ENCODE results near the gene OR1A1.
"Not testable (repeated sequence)": the region's sequence is repeated elsewhere in the genome, so short reads cannot be mapped to it uniquely, and the experiment has no call there.

OR1A1 gene, protein sequence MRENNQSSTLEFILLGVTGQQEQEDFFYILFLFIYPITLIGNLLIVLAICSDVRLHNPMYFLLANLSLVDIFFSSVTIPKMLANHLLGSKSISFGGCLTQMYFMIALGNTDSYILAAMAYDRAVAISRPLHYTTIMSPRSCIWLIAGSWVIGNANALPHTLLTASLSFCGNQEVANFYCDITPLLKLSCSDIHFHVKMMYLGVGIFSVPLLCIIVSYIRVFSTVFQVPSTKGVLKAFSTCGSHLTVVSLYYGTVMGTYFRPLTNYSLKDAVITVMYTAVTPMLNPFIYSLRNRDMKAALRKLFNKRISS

DNA sequence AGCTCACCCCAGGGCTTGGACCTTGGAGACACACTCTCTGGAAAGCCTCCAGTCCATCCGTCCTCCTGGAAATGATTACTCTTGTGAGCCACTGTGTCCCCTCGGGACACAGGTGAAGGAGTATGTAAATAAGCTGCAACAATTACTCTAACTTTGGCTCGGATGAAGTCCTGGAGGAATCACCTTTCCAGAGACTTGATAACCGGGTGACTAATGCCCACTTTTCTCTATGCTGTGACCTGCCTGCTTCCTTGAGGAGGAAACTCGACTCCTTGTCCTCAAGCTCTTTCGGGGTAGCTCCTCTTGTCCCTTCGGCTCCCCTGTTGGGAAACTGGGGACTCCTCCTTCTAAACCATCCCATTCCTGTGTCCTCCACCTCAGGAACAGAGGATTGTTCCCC is at the start of gene OR1A1:
Gene OR1A1, plus strand, starts transcription at position 301 of the 400 bp plus-strand sequence. CDS start 7,954 bp downstream, outside the sequence.
- no peak for DNase-seq (ENCODE audit: low spot score)

DNA sequence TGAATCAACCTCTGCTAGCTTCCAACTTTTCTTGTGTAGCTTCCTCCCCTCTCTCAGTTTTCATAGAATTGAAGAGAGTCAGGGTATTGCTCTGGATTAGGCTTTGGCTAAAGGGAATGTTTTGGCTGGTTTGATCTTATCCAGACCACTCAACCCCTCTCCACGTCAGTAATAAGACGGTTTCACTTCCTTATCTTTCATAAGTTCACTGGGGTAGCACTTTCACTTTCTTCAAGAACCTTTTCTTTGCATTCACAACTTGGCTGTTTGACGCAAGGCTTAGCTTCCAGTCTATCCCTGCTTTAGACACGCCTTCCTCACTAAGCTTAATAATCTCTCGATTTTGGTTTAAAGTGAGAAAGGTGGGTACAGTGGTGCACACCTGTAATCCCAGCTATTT is 39.9 kb upstream of the OR1A1 start:
- DNase-seq (ENCODE audit: low spot score), result peak; percentile 24

DNA sequence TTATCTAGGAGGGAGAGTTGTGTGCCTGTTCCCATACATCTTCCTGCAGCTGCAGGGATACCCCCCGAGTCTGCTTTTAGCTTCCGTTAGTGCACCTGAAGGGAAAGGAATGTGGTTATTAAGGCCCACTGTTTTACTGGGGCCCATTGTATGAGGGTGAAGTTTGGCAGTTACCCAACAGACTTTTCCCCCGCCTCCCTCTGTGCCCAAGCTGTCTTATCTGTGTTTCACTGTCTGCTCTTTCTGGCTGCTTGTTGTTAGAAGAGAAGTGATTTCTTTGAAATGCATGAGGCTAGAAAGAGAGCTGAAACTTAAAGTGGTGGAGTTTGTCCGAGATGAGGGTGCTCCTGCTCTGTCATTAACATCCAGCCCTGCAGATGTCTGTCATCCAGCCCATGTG is 17.5 kb upstream of the OR1A1 start:
- DNase-seq (ENCODE audit: low spot score), result no peak

DNA sequence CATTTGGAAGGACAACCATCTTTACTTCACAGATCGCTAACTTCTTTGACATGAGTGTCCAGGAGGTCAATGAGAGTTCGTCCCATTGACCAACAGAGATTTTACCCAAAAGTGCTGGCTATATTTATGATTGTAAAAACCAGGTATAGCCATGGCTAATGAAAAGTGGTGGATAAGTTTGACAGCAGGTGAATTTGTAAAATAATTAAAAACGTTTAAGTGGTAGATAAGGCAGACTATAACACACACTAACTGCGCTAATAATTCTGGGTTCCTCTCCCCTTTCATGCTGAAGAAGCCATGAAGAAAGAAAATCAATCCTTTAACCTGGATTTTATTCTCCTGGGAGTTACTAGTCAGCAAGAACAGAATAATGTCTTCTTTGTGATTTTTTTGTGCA is 10.2 kb upstream of the OR1A1 start, which contains the start of gene OR1A2:
Gene OR1A2, plus strand, starts transcription at position 301 of the 400 bp plus-strand sequence. Its CDS starts 0 bp downstream, at position 301.
- no peak for DNase-seq (ENCODE audit: low spot score)

DNA sequence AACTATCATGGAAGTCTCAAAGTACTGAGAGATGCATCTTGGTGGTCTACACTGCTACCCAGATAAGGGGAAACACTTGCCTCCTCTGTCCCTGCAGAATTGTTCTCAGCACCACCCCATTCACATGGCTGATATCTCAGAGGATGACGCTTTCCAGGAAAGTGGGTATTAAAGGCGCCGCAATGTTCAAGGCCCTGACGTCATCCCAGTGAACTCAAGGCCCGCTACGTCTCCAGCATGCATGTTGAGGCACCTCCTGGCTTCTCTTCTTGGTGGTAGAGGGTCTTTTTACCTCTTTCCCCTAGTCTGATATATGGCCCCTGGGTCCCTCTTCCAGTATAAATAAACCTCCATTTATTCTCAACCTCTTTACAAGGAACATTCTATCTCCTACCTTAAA is 1.0 kb downstream of the OR1A1 start:
- DNase-seq (ENCODE audit: low spot score), result no peak

DNA sequence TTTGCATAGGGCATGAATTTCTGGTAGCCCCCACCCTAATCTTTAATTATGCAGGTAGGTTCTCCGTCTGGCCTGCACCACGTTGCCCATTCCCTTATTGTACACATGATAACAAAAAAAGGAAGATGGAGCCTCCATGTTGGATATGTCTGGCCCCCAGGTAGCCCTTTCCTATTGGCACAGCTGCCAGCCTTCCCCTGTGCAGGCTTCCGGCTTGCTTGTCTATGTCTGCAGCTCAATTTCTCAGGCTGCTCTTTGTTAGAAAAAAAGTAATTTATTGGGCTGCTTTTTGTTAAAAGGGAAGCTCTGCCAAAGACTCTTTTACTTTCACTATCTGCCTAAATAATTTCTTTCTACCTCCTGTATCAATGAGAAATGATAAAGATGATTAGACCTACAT is 5.5 kb downstream of the OR1A1 start:
- DNase-seq (ENCODE audit: low spot score), result no peak

DNA sequence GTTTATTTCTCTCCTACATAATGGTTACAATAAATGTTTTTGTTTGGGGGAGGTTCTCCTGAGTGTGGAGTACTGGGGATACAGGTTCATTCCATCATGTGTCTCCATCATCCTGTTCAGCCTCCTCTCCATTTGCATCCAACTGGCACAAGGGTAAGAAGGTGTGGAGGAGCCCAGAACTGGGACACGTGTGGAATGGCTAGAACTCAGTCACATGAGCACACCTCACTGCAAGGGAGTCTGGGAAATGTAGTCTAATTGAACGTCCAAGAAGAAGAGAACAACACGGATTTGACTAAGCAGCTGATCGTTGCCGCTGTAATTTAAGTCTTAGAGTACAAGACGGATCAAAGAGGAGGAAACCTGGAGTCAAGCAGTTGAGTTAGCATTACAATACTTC is 6.1 kb downstream of the OR1A1 start:
- DNase-seq (ENCODE audit: low spot score), result no peak

DNA sequence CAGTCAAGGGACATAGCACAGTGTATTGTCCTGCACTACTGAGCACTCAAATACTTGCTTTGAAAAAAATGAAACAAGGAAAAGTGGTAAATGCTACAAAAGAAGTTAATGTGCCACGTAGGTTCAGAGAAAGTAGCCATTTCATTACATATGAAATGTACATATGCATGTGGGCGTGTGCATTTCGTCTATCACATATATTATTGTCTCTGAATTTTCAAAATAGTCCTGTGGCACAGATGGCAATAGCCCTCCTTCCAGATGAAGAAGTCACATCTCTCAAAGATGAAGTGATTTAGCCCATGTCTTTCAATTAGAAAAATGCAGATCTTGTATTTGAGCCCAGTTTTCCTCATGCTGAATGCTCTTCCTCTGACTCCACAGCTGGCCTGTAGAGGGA is 12.5 kb downstream of the OR1A1 start:
- not testable (repeated sequence) for DNase-seq (ENCODE audit: low spot score)

DNA sequence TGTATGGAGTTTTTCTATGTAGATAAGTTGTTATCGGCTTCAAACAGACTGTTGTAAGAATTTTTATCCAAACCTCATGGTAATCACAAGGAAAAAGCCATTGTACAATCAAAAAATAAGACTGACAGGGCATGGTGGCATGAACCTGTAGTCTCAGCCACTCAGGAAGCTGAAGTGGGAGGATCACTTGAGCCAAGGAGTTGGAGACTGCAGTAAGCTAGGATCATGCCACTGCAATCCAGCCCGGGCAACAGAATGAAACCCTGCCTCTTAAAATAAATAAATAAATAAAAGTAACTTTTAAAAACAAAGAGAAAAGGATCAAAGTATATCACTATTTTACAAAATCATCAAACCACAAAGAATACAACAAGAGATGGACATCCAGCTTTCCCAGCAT is 14.4 kb downstream of the OR1A1 start:
- no peak for DNase-seq (ENCODE audit: low spot score)

DNA sequence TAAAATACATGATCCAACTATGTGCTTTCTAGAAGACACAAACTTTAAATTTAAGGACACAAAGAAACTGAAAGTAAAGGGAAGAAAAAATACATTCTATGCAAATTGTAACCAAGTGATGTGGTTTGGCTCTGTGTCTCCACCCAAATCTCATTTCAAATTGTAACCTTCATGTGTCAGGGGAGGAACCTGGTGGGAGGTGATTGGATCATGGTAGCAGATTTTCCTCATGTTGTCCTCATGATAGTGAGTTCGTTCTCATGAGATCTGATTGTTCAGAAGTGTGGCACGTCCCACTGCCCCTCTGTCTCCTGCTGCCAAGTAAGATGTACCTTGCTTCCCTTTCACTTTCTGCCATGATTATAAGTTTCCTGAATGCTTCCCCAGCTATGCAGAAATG is 15.0 kb downstream of the OR1A1 start:
- DNase-seq (ENCODE audit: low spot score), result no peak

DNA sequence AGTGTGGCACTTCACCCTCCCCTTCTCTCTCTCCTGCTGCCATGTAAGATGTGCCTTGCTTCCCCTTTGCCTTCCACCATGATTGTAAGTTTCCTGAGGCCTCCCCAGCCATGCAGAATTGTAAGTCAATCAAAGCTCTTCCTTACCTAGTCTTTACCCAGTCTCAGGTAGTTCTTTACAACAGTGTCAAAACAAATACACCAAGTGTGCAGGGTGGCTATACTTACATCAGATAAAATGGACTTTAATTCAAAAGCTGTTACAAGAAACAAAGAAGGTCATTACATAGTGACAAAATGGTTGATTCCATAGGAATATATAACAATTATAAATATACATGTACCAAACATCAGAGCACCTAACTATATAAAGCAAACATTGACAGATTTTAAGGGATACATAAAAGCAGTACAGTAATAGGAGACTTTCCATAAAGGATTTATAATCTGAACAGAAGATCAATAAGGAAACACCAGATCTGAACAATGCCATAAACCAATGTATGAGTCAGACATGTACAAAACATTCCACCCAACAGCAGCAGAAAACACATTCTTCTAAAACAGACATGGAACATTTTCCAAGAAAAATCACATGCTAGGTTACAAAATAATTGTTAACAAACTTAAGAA is 17.4 kb downstream of the OR1A1 start:
- DNase-seq (ENCODE audit: low spot score), result not testable (repeated sequence)

DNA sequence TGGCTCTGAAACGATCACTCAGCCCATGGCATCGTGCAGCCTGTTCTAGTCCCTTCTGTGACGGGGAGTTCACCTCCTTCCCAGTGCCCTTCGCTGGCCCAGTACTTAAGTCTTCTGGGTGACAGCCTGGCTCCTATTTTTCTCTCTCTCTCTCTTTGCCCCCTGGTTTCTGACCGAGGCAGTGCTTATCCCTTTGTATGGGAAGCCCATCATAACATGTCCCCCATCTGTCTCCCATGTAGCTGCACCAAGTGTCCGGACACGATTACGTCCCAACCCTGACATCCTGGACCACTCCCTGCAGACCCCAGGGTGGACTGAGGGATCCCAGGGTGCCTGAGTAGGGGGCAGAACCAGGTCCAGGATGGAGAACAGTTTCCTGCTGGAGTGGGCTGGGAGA is 24.8 kb downstream of the OR1A1 start:
- DNase-seq (ENCODE audit: low spot score), result not testable (repeated sequence)

DNA sequence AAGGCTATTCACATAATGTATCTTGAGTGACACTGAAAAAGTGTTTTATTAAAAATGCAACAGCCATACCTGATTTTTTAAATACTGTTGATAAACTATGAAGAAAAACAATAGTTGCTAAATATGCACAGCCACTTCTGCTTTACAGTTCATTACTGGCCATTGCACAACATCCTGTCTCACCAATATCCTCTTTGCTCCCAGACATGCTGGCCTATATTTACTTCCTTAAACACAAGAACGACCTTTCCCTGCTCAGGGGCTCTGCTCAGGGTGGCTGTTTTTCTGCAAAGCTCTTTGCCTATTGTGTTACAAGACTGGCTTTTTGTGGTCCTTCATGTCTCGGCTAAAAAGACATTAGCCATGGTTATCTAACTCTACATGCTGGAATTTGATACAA is 31.2 kb downstream of the OR1A1 start:
- peak; percentile 7 for DNase-seq (ENCODE audit: low spot score)

DNA sequence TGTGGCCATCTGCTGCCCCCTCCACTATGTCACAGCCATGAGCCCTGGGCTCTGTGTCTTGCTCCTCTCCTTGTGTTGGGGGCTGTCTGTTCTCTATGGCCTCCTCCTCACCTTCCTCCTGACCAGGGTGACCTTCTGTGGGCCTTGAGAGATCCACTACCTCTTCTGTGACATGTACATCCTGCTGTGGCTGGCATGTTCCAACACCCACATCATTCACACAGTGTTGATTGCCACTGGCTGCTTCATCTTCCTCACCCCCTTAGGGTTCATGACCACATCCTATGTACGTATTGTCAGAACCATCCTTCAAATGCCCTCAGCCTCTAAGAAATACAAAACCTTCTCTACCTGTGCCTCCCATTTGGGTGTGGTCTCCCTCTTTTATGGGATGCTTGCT is 33.6 kb downstream of the OR1A1 start:
- DNase-seq (ENCODE audit: low spot score), result not testable (repeated sequence)

DNA sequence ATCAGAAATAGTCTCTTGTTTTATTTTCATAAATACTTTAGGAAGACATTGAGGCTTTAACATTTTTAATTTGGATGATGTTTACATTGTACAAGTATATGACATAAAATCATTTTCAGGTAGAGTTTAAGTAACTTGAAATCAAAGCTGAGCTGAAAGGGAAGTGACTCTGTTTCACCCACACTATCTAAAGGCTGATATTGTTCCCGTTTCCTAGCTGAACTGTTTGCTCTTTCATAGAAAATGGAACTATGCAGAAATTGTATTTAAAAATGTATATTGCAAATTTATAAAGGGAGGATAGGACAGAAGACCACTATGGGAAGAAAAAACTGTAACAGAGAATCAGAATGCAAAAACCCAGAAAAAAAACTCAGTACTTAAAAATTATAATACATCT is 37.4 kb downstream of the OR1A1 start:
- DNase-seq (ENCODE audit: low spot score), result peak; percentile 3

DNA sequence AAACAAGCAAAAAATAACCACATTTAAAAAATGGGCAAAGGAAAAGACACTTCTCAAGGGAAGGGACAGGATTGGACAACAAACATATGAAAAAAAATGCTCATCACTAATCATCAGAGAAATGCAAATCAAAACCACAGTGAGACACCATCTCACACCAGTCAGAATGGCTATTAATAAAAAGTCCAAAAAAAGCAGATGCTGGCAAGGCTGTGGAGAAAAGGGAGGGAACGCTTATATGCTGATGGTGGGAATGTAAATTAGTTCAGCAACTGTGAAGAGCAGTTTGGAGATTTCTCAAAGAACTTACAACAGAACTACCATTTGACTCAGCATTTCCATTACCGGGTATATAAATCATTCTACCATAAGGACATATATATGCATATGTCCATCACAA is 41.5 kb downstream of the OR1A1 start:
- DNase-seq (ENCODE audit: low spot score), result not testable (repeated sequence)

DNA sequence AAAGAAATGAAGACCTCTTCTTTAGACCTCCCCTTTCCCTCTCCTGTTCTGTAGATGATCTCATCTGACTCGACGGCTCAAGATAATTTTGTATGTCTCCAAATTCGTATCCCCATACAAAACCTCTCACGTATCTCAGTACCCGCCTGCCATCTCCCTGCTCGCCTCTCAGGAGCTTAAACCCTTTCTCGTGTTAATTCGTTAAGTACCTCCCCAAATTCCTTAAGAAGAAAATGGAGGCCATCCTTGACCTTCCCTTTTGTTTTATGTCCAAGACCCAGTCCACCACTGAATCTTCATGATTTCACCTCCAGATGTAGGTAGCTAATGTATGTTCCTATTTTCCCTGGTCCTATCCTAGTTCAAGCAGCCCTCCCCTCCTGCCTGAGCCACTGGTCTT is 49.1 kb downstream of the OR1A1 start:
- no peak for DNase-seq (ENCODE audit: low spot score)

DNA sequence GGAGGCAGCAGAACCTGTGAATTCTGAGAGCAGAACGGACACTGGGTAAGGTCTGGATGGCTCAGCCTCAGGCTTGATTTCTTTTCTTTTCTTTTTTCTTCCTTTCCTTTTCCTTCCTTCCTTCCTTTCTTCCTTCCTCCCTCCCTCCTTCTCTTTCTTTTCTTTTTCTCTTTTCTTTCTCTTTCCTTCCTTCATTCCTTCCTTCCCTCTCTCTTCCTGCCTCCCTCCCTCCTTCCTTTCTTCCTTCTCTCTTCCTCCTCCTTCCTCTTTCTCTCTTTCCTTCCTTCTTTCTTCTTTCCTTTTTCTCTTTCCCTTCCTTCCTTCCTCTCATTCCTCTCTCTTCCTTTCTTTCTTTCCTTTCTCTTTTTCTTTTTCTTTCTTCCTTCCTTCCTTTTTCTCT is 52.7 kb downstream of the OR1A1 start:
- no peak for DNase-seq (ENCODE audit: low spot score)

DNA sequence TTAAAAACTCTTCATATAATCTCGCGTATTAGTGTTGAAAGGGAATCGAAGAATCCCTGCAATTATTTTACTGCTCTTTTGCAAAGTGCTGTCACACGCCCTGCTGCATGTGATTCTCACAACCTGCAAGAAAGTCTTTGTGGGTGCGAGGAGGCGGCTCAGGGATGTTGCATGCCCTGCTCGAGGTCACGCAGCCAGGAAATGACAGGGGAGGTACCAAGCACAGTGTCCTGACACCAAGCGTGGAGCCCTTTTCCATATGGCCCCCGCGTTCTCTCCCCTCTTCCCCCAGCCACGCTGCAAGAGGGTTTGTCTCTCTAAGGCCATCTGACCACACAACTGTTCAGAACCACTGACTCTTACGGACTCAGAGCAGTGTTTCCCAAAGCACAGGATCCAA is 53.1 kb downstream of the OR1A1 start:
- DNase-seq (ENCODE audit: low spot score), result no peak
